Mammary epithelial cell (primary cell): Measurements from ENCODE around the gene RBM15.

Experiments
- EZH2 ChIP-seq: IDR thresholded peaks from 2 replicates; pipeline ENCODE4 v1.6.1; 2012; ENCODE audit warnings: low read length, inconsistent platforms, borderline replicate concordance
- TF ChIP-seq, protein P1 (sequence below), 2 donors: IDR thresholded peaks in 1 of 2; conservative IDR thresholded peaks in 1 of 2; 2 replicates each; pipeline ENCODE4 v1.5.1; 2011 to 2012; ENCODE audit warnings: inconsistent platforms in 2 of 2, low read length in 2 of 2, mild to moderate bottlenecking in 2 of 2, control low read depth in 1 of 2, low read depth in 1 of 2; ENCODE audit not compliant: insufficient read depth in 1 of 2; ENCODE audit errors: extremely low read depth in 1 of 2

- TF ChIP-seq, protein P1, sequence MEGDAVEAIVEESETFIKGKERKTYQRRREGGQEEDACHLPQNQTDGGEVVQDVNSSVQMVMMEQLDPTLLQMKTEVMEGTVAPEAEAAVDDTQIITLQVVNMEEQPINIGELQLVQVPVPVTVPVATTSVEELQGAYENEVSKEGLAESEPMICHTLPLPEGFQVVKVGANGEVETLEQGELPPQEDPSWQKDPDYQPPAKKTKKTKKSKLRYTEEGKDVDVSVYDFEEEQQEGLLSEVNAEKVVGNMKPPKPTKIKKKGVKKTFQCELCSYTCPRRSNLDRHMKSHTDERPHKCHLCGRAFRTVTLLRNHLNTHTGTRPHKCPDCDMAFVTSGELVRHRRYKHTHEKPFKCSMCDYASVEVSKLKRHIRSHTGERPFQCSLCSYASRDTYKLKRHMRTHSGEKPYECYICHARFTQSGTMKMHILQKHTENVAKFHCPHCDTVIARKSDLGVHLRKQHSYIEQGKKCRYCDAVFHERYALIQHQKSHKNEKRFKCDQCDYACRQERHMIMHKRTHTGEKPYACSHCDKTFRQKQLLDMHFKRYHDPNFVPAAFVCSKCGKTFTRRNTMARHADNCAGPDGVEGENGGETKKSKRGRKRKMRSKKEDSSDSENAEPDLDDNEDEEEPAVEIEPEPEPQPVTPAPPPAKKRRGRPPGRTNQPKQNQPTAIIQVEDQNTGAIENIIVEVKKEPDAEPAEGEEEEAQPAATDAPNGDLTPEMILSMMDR (conservative IDR thresholded peaks at IDR 0.05 in 1 of 2, IDR thresholded peaks at IDR 0.05 in 1 of 2; ENCODE audit: extremely low read depth in 1 of 2, insufficient read depth in 1 of 2, low read depth in 1 of 2, low read length in 2 of 2): no peak
- no peak for TF ChIP-seq EZH2
These were observed 4.1 kb downstream of the RBM15 start for GRCh38 chr1:110343249-110343648.
